Activated T-cell treated with anti-CD3 and anti-CD28 coated beads, Interleukin-2, amount 50 U/mL, for 72 hours (primary cell): ENCODE data around the gene BYSL. TPM values are rescaled to one million over a fixed set of nuclear protein-coding genes. Genes with fewer than 3 reads are reported as not detected.

ENCODE experiments used
- ATAC-seq, 2 donors: fragments of 150-1000 bp; cut with Tn5 transposase; replicated peaks in 1 of 2; 2 replicates each; pipeline ENCODE4 v1.10.0; 2021; ENCODE audit warnings: moderate library complexity in 2 of 2, mild to moderate bottlenecking in 1 of 2
- DNase-seq, 2 donors: peaks; one replicate each; pipeline ENCODE4 v3.0.0; 2021 to 2022; ENCODE audit warnings: mixed read lengths in 1 of 2
- H3K27ac Mint-ChIP-seq: one replicate; pipeline ENCODE4 v1.8.0; 2022; ENCODE audit warnings: mild to moderate bottlenecking, moderate library complexity, mixed read lengths
- H3K27me3 Mint-ChIP-seq: one replicate; pipeline ENCODE4 v1.8.0; 2022; ENCODE audit warnings: low read depth, mixed read lengths
- H3K36me3 Mint-ChIP-seq, 2 donors: one replicate each; pipeline ENCODE4 v1.8.0; 2022; ENCODE audit warnings: mixed read lengths in 2 of 2, mild to moderate bottlenecking in 1 of 2; ENCODE audit not compliant: insufficient read depth in 2 of 2
- H3K4me1 Mint-ChIP-seq: one replicate; pipeline ENCODE4 v1.8.0; 2022; ENCODE audit warnings: low read depth, mixed read lengths
- H3K4me3 Mint-ChIP-seq, 2 donors: one replicate each; pipeline ENCODE4 v1.8.0; 2022; ENCODE audit warnings: mild to moderate bottlenecking in 2 of 2, mixed read lengths in 2 of 2, moderate library complexity in 2 of 2
- H3K9me3 Mint-ChIP-seq, 2 donors: one replicate each; pipeline ENCODE4 v1.8.0; 2022; ENCODE audit warnings: mixed read lengths in 2 of 2
- total RNA-seq, 2 donors: library from RNA; stranded (reverse); gene quantifications; one replicate each; pipeline ENCODE4 v1.2.3, GENCODE V29; 2022

The BYSL gene
- total RNA-seq, 2 donors from 2014 or later, result 30.4 to 38.1 TPM

DNA sequence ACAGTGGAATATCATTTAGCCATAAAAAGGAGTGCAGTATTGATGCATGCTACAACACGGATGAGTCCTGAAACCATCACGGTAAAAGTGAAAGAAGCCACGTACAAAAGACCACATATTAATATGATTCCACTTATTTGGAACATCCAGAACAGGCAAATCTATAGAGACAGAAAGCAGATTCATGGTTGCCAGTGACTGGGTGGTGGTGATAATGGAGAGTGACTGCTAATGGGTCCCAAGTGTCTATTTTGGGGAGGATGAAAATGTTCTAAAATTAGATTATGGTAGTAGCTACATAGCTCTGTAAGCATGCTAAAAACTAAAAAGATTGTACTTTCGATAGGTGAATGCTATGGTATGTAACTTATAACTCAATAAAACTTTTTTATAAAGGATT lies 38.7 kb downstream of the BYSL start:
- H3K4me3 Mint-ChIP-seq, result peak overlapping the region in 1 of 2 donors; percentile 48
- H3K4me1 Mint-ChIP-seq, result peaks cover 91% of the 10 kb centered on the region
- DNase-seq, result no peak
- ATAC-seq, result no peak
- peaks cover 5 to 7% of the 10 kb centered on the region in 2 donors for H3K9me3 Mint-ChIP-seq
- H3K27ac Mint-ChIP-seq, result peak overlapping the region; percentile 58
- peaks cover 10 to 13% of the 10 kb centered on the region in 2 donors for H3K36me3 Mint-ChIP-seq
- no peaks in the 10 kb centered on the region for H3K27me3 Mint-ChIP-seq

DNA sequence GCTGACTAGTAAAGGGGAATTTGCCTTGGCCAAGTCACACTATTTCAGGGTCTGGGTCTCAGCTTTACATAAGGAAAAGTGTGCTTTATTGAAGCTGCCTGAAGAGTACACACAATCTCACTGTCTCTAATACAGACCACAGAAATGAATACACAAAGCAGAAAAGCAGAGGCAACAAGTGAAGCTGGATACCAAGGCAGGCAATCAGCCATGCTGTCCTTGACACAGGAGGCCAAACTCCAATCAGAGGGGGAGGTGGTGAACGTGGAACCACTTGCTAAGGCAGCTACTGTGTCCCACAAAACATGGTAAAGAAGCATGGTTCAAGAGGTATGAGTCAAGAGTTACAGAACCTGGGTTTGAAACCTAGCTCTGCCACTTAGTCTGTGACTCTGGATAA lies 42.1 kb downstream of the BYSL start:
- ATAC-seq (peak in 1 of 2 donors; percentile 14), DNase-seq (no peak)
- Mint-ChIP-seq H3K27ac (peak overlapping the region; percentile 23), H3K36me3 (peaks cover 10 to 12% of the 10 kb centered on the region in 2 donors), H3K27me3 (no peaks in the 10 kb centered on the region), H3K4me3 (peak overlapping the region; percentile 15 to 16), H3K4me1 (peaks cover 96% of the 10 kb centered on the region), H3K9me3 (peaks cover 5 to 7% of the 10 kb centered on the region in 2 donors)

DNA sequence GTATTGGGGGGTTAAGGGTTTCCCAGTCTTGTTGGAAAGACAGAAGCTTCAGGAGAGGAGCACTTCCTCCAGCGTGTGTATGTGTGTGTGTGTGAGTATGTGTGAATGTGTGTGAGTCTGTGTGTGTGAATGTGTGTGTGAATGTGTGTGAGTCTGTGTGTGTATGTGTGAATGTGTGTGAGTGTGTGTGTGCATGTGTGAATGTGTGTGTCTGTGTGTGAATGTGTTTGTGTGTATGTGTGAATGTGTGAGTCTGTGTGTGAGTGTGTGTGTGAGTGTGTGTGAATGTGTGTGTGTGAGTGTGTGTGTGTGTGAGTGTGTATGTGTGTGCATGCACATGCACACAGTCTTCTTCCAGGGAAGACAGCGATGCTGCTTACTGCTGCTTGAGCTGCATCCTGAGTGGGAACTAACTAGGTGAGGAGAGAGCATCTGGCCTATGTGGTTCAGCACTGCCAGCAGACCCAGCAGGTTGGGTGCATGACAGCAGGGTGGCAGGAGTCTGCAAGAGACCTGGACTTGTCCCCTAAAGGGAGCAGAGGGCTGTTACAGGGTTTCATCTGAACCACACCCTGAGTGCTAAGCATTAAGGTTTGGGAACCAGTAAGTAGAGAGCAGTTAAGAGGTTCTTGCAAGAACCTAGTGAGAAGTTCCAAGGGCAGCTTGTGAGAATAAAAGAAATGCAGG lies 43.0 kb downstream of the BYSL start:
- H3K4me1 Mint-ChIP-seq, result peaks cover 96% of the 10 kb centered on the region
- H3K27me3 Mint-ChIP-seq, result no peaks in the 10 kb centered on the region
- H3K27ac Mint-ChIP-seq, result peak overlapping the region; percentile 23
- ATAC-seq (peak; percentile 48 to 64), DNase-seq (peak in 1 of 2 donors; percentile 42)
- no peak overlapping the region for H3K4me3 Mint-ChIP-seq
- H3K9me3 Mint-ChIP-seq, result peaks cover 0 to 2% of the 10 kb centered on the region in 2 donors
- peaks cover 3 to 7% of the 10 kb centered on the region in 2 donors for H3K36me3 Mint-ChIP-seq

DNA sequence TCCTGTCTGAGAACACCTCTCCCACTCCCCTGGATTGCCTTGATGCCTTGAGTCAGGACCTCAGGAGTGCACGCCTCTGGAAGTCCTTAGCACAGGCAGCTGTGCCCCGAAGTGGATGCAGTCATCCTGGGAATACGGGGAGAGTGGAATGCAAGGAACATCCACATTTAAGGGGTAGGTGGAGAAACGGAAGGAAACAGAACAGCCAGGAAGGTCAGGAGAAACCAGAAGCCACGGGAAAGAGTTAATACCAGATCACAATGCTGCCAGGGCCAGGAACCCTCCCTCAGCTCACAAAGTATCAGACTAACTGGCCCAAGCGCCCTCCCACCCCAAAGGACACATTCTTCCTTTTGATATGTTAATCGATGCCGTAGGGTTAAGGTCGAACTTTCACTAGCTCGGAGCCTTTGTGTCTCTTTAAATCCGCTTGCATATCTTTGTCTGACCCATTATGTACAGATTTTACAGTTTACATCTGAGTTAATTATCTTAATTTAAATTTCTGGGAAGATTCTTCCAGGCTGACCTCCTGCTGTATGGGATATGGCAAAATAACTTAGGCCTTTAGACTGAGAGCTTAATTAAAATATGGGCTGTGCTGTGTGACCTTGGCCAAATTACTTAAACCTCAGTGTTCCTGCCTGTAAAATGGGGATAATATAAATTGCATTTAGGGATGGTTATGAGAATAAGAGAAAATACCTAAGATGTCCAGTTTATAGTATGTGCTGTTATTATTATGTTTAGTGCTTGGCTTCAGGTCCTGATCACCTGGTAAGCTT lies 44.3 kb downstream of the BYSL start:
- Mint-ChIP-seq H3K27me3 (no peaks in the 10 kb centered on the region), H3K4me1 (peaks cover 95% of the 10 kb centered on the region), H3K9me3 (peaks cover 0 to 2% of the 10 kb centered on the region in 2 donors), H3K36me3 (peaks cover 3 to 8% of the 10 kb centered on the region in 2 donors), H3K27ac (peak overlapping the region; percentile 61), H3K4me3 (no peak overlapping the region)
- DNase-seq (no peak), ATAC-seq (no peak)

DNA sequence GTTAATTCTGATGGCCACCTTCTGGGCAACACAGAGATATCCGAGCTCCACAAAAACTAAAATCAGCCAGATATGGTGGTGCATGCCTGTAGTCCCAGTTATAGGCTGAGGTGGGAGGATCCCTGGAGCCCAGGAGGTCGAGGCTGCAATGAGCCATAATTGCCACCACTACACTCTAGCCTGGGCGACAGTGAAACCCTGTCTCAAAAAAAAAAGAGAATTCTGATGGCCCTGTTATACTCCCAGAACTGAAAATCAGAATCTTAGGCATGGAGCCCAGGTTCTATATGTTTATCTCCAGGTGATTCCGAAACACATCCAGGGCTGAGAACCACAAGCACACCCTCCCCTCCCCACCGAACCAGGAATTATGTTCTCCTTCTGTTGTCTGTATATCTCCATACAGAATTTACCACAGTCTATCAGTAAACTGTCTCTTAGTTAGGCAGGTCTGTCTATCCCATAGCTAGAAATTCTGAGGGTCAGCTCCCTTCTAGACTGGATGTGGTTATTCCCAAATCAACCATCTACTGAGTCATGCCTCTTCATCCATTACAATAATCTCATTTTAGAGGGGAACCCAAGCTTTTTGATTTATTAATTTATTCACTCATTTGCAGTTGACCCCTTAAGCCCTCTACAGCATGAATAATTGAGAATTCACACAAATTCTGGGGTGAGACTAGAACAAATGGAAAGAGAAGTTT lies 45.1 kb downstream of the BYSL start:
- H3K4me3 Mint-ChIP-seq, result no peak overlapping the region
- ATAC-seq (no peak), DNase-seq (no peak)
- H3K9me3 Mint-ChIP-seq, result peaks cover 0 to 2% of the 10 kb centered on the region in 2 donors
- H3K27ac Mint-ChIP-seq, result peak overlapping the region; percentile 61
- H3K36me3 Mint-ChIP-seq, result peaks cover 3 to 8% of the 10 kb centered on the region in 2 donors
- H3K27me3 Mint-ChIP-seq, result no peaks in the 10 kb centered on the region
- peaks cover 95% of the 10 kb centered on the region for H3K4me1 Mint-ChIP-seq

DNA sequence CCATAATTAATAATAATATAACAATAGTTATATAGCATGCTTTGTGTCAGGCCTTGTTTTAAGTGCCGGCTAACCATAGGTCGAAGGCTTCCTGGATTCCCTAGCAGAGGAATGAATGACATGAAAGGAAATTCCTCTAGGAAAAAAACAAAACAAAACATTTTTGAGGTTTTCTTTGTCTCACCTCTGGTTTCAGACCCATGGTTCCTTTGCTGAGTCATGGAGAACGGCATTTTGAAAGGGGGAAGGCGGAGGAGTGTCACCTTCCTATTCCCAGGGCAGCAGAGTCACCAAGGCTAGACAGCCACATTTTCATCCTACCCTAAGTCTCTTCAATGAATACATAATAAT lies 45.6 kb downstream of the BYSL start:
- Mint-ChIP-seq H3K4me1 (peaks cover 95% of the 10 kb centered on the region), H3K36me3 (peaks cover 3% of the 10 kb centered on the region in 2 donors), H3K27ac (peak overlapping the region; percentile 56), H3K9me3 (peaks cover 0 to 2% of the 10 kb centered on the region in 2 donors), H3K27me3 (no peaks in the 10 kb centered on the region), H3K4me3 (no peak overlapping the region)
- DNase-seq (no peak), ATAC-seq (no peak)

DNA sequence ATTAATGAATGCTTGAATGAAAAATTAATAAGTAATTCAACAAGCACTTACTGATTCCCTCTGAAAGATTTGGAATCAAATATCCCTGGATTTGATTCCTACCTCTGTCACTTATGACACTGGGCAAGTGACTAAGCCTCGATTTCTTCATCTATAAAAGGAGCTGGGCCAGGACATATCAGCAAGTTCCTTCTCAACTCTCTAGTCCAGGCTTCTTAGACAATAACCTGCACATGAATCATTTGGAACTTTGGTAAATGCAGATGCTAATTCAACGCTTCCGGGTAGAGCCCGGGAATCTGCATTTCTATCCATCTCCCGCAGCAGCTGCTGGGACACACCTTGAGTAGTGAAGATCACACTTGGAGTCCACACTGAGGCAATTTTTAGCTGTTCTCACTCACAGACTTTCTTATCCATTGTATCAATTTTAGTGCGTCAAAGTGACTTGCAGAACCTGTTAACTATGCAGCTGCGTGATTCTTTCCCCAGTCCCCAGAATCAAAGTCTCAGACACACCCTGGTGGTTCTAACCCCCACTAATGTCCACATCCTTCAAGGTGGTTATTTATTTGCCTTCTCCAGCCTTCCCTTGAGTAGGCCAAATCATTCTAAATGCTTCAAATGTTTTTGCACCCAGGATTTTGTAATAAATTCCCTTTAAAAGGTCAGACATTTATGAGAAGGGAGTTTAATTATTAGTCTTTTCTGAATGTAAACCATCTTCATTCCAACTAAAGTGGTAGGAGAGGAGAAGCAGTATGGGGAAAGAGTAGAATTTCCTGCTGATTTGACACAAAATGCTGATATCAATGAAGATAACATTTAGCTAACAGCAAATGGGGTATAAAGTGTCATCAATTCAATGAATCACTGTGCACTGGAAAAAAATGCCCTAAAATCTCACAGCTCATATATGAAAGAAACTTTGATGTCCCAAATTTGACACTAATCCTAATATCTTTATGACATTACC lies 46.3 kb downstream of the BYSL start:
- no peak for ATAC-seq
- Mint-ChIP-seq H3K4me1 (peaks cover 97% of the 10 kb centered on the region), H3K4me3 (peak overlapping the region; percentile 24 to 59), H3K36me3 (peaks cover 3% of the 10 kb centered on the region in 2 donors), H3K27ac (peak overlapping the region; percentile 56), H3K27me3 (no peaks in the 10 kb centered on the region), H3K9me3 (peaks cover 0 to 2% of the 10 kb centered on the region in 2 donors)
- DNase-seq, result no peak

DNA sequence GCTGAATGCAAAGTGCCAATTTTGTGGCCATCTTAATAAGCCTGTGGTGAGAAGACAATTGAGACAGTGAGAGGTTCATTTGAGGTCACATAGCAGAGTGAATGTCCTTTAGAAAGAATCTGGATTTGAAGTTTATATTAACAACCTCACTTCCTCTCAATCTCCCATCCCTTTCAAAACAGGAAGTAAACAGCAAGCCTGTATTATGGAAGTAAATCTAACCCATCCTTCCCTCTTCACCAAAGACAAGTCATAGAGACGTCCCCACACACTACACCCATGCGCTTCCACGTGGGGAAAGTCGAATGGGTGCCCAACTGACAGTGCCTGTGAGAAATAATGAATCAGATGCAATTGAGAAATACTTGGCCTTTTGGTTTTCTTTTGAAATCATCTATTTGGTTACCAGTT lies 49.1 kb downstream of the BYSL start:
- Mint-ChIP-seq H3K4me1 (peaks cover 98% of the 10 kb centered on the region), H3K4me3 (peak overlapping the region; percentile 60 to 77), H3K9me3 (no peaks in the 10 kb centered on the region), H3K27ac (peak overlapping the region; percentile 95), H3K27me3 (no peaks in the 10 kb centered on the region), H3K36me3 (peaks cover 0 to 1% of the 10 kb centered on the region in 2 donors)
- DNase-seq (peak; percentile 60 to 61), ATAC-seq (peak; percentile 89 to 91)

DNA sequence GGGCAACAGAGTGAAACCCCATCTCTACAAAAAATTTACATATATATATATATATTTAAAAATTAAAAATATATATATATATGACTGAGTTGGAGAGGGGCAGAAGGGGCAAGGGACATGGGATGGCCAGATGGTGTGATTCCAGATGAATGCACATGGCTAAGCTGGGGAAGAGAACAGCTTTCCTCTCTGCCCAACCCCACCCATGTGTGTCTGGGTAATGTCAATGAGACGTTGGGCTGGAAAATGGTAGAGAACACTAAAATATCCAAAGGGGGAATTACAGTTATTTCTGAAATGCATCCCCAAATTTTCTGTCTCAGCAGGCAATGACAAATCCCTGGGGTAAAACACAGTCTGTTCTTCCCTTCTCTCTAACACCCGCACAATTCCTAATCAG lies 51.5 kb downstream of the BYSL start:
- H3K4me1 Mint-ChIP-seq, result peaks cover 98% of the 10 kb centered on the region
- no peaks in the 10 kb centered on the region for H3K27me3 Mint-ChIP-seq
- peak overlapping the region; percentile 49 for H3K27ac Mint-ChIP-seq
- no peak overlapping the region for H3K4me3 Mint-ChIP-seq
- DNase-seq (no peak), ATAC-seq (no peak)
- H3K36me3 Mint-ChIP-seq, result peaks cover 0 to 1% of the 10 kb centered on the region in 2 donors
- no peaks in the 10 kb centered on the region for H3K9me3 Mint-ChIP-seq

DNA sequence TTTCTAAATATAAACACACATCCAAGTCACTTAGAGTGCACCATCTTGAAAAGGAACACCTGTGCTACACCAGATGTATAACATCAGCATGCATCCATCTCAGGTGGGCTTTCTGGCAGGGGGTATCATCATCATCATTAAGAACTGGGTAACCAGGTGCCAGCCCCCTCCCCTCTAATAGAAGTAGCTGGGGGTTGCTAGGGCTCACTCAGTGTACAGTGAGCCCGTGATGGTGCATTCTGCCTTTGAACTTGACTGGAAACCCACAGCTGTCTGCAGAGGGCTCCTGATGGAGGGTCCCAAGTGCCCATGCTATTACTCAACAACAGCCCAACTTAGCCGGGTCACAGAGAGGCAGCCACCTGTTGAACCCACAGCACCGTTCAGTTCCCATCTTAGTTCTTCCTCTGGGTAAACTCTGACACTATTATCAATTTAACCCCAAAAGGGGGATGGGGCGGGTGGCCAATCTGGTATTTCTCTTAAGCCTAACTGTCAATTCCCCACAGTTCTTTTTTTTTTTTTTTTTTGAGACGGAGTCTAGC lies 53.1 kb downstream of the BYSL start:
- DNase-seq (no peak), ATAC-seq (no peak)
- H3K4me3 Mint-ChIP-seq, result peak overlapping the region in 1 of 2 donors; percentile 68
- peak overlapping the region; percentile 3 for H3K27ac Mint-ChIP-seq
- H3K36me3 Mint-ChIP-seq, result peaks cover 0 to 1% of the 10 kb centered on the region in 2 donors
- H3K9me3 Mint-ChIP-seq, result no peaks in the 10 kb centered on the region
- H3K27me3 Mint-ChIP-seq, result no peaks in the 10 kb centered on the region
- H3K4me1 Mint-ChIP-seq, result peaks cover 95% of the 10 kb centered on the region

DNA sequence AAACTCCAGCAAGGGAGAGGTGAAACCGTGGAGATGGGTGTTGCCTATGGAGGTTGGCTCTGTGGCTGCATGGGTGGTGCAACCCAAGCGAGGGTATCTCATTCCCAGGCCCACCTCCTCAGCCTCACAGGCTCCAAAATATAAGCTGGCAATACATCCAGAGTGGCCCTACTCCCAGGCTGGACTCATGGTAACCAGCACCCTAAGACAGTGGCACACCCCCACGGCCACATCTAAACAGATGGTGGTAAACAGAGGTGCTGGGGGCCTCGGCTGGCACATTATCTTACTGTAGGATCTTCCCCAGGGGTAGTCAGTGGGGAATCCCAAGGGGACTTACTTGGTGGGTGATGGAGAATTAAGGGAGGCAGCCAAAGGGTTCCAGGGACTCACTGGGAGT lies 54.0 kb downstream of the BYSL start:
- Mint-ChIP-seq H3K27me3 (no peaks in the 10 kb centered on the region), H3K4me3 (peak overlapping the region; percentile 68 to 71), H3K4me1 (peaks cover 94% of the 10 kb centered on the region), H3K9me3 (no peaks in the 10 kb centered on the region), H3K36me3 (peaks cover 0 to 1% of the 10 kb centered on the region in 2 donors), H3K27ac (peak overlapping the region; percentile 97)
- DNase-seq (peak in 1 of 2 donors; percentile 25), ATAC-seq (peak in 1 of 2 donors; percentile 12)
